ENCODE measurements around the gene KBTBD8. TPM values are rescaled to one million over a fixed set of nuclear protein-coding genes. Genes with fewer than 3 reads are reported as not detected.
A peak's percentile ranks its signal among the peaks of the same experiment; 100 is the strongest.

The KBTBD8 gene
- total RNA-seq, 1 experiment from 2014 or later: 1.7 TPM

DNA sequence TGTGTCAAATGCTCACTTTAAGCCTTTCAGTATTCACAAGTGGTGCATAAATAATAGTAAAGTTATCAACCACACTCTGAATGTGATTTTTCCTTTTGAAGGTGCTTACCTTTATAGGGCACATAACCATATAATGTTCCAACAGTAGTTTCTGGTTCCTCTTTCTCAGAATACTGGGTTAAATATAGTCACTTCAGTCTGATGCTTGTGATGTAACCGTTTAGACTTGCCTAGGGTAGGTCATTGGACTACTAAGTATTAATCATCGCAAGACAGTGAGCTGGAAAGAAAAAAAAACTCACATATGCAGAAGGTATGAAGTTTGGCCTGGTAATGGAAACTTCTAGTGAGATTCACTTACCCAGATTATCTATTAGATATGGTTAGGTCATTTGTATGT lies 1.9 kb downstream of the KBTBD8 start:
- H3K4me3 Mint-ChIP-seq (ENCODE audit: unreplicated experiment): no peak overlapping the region
- CTCF ChIA-PET: no interaction called here
- intact Hi-C loops (cut with micrococcal nuclease): no loop called here

DNA sequence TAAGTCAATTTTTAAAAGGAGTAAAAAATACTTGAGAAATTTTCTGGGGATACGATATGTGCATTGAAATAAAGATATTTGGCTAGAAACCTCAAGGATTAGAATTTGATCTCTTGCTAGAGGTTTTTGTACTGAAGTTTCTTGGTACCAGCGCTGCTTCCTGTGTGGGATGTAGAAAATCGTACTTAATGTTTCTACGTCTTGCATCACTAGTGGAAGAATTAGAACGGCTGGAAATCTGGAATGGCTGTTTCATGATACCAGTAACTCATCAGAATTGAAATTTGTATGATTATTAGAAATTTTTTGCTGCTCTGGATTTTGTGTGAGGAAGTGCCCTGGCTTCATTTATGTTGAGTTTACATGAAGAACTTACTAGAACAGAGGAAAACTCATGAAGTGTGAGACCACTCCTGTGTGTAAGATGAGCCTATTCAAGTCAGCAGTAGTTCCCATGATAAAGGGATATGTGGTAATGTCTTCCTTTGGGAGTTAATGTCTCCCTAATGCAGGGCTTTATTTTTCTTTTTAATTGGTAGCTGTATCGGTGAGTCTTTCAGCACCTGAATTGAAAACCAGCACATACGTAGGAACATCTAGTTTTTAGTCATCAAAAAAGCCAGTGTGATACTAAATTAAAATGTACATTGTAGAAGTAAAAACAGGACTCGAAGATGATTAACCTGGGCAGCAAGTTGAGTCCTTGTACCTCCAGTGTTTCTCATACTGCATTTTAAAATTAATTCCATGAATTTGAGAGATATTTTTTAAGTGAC lies 3.2 kb downstream of the KBTBD8 start:
- peaks cover 7% of the 10 kb centered on the region for H3K4me1 Mint-ChIP-seq (ENCODE audit: insufficient read depth, unreplicated experiment)

More for the DNA sequence above, 1.9 kb downstream of the KBTBD8 start:
- Mint-ChIP-seq H3K27ac (ENCODE audit: low read depth, unreplicated experiment) (no peak overlapping the region), H3K4me1 (ENCODE audit: insufficient read depth, unreplicated experiment) (peaks cover 7% of the 10 kb centered on the region), H3K27me3 (ENCODE audit: insufficient read depth, unreplicated experiment) (no peaks in the 10 kb centered on the region), H3K9me3 (ENCODE audit: unreplicated experiment) (no peaks in the 10 kb centered on the region), H3K36me3 (ENCODE audit: insufficient read depth, unreplicated experiment) (no peaks in the 10 kb centered on the region)
- no TSS peak for BruUV-seq (replicated peaks)
- POLR2A ChIA-PET: interaction anchor here (0.9 kb wide), 1 partner anchor 17 kb away, joined by 3 read pairs; no protein-coding TSS in a partner anchor
- TF ChIP-seq, protein P1, sequence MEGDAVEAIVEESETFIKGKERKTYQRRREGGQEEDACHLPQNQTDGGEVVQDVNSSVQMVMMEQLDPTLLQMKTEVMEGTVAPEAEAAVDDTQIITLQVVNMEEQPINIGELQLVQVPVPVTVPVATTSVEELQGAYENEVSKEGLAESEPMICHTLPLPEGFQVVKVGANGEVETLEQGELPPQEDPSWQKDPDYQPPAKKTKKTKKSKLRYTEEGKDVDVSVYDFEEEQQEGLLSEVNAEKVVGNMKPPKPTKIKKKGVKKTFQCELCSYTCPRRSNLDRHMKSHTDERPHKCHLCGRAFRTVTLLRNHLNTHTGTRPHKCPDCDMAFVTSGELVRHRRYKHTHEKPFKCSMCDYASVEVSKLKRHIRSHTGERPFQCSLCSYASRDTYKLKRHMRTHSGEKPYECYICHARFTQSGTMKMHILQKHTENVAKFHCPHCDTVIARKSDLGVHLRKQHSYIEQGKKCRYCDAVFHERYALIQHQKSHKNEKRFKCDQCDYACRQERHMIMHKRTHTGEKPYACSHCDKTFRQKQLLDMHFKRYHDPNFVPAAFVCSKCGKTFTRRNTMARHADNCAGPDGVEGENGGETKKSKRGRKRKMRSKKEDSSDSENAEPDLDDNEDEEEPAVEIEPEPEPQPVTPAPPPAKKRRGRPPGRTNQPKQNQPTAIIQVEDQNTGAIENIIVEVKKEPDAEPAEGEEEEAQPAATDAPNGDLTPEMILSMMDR (IDR thresholded peaks at IDR 0.05; ENCODE audit: unreplicated experiment): no peak
- DNase-seq (ENCODE audit: unreplicated experiment): peak; percentile 45

GRCh38 chr3:67005974-67006373 lies 7.9 kb downstream of the KBTBD8 start:
- H3K27ac Mint-ChIP-seq (ENCODE audit: low read depth, unreplicated experiment): no peak overlapping the region
- H3K27me3 Mint-ChIP-seq (ENCODE audit: insufficient read depth, unreplicated experiment): no peaks in the 10 kb centered on the region
- DNase-seq (ENCODE audit: unreplicated experiment): no peak
- TF ChIP-seq, protein P1 (IDR thresholded peaks at IDR 0.05; ENCODE audit: unreplicated experiment): no peak
- POLR2A ChIA-PET: interaction anchor here (1.1 kb wide), 1 partner anchor 11 kb away, joined by 3 read pairs; no protein-coding TSS in a partner anchor
- H3K36me3 Mint-ChIP-seq (ENCODE audit: insufficient read depth, unreplicated experiment): peaks cover 16% of the 10 kb centered on the region
- intact Hi-C loops (cut with micrococcal nuclease): no loop called here
- no peaks in the 10 kb centered on the region for H3K4me1 Mint-ChIP-seq (ENCODE audit: insufficient read depth, unreplicated experiment)
- CTCF ChIA-PET: no interaction called here
- H3K4me3 Mint-ChIP-seq (ENCODE audit: unreplicated experiment): no peak overlapping the region
- no peaks in the 10 kb centered on the region for H3K9me3 Mint-ChIP-seq (ENCODE audit: unreplicated experiment)
- BruUV-seq (replicated peaks): no TSS peak

More for the DNA sequence above, 3.2 kb downstream of the KBTBD8 start:
- H3K9me3 Mint-ChIP-seq (ENCODE audit: unreplicated experiment): no peaks in the 10 kb centered on the region
- BruUV-seq (replicated peaks): no TSS peak
- no peaks in the 10 kb centered on the region for H3K27me3 Mint-ChIP-seq (ENCODE audit: insufficient read depth, unreplicated experiment)
- H3K36me3 Mint-ChIP-seq (ENCODE audit: insufficient read depth, unreplicated experiment): no peaks in the 10 kb centered on the region
- ChIA-PET CTCF (interaction anchor here (0.7 kb wide), 1 partner anchor 602 kb away, joined by 3 read pairs; no protein-coding TSS in a partner anchor), POLR2A (no interaction called here)
- DNase-seq (ENCODE audit: unreplicated experiment): no peak
- TF ChIP-seq, protein P1 (IDR thresholded peaks at IDR 0.05; ENCODE audit: unreplicated experiment): no peak
- H3K27ac Mint-ChIP-seq (ENCODE audit: low read depth, unreplicated experiment): no peak overlapping the region
- H3K4me3 Mint-ChIP-seq (ENCODE audit: unreplicated experiment): no peak overlapping the region
- intact Hi-C loops (cut with micrococcal nuclease): no loop called here

DNA sequence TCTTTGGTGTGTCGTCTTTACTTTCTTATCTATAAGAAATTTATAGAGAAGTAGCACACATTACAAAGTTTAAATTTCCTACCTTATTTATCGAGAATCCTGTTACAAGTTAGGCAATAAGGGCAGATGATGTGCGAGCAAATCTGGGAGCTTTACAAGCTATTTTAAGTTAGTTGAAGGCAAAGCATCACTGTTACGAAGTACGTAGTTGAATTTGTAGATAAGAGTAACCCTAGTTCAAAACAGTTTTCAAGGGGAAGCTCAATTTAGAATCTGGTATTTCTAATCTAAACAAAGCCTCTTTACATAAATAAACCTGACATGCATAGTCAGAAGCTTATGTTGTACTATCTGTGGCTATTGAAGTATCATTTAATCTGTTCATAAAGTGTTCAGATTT lies 8.4 kb downstream of the KBTBD8 start:
- Mint-ChIP-seq H3K4me1 (ENCODE audit: insufficient read depth, unreplicated experiment) (no peaks in the 10 kb centered on the region), H3K9me3 (ENCODE audit: unreplicated experiment) (no peaks in the 10 kb centered on the region), H3K36me3 (ENCODE audit: insufficient read depth, unreplicated experiment) (peaks cover 21% of the 10 kb centered on the region), H3K4me3 (ENCODE audit: unreplicated experiment) (no peak overlapping the region), H3K27me3 (ENCODE audit: insufficient read depth, unreplicated experiment) (no peaks in the 10 kb centered on the region), H3K27ac (ENCODE audit: low read depth, unreplicated experiment) (no peak overlapping the region)
- TF ChIP-seq, protein P1 (IDR thresholded peaks at IDR 0.05; ENCODE audit: unreplicated experiment): no peak
- ChIA-PET POLR2A (interaction anchor here (1.1 kb wide), 1 partner anchor 11 kb away, joined by 3 read pairs; no protein-coding TSS in a partner anchor), CTCF (no interaction called here)
- intact Hi-C loops (cut with micrococcal nuclease): no loop called here
- DNase-seq (ENCODE audit: unreplicated experiment): no peak
- no TSS peak for BruUV-seq (replicated peaks)

Data from MCF 10A (cell line).